HUDEP-2 (cell line): ENCODE measurements around the gene FHAD1.
"Not testable (repeated sequence)": the region's sequence is repeated elsewhere in the genome, so short reads cannot be mapped to it uniquely, and the experiment has no call there.

ENCODE experiments used
- DNase-seq, 76 experiments: peaks; one replicate each; lab custom pipeline; 2025; ENCODE audit not compliant: unreplicated experiment in 76 of 76; lab: John Stamatoyannopoulos, UW

The FHAD1 gene

GRCh38 chr1:15275921-15276683 lies 29.1 kb downstream of the FHAD1 start:
- no peak for DNase-seq

DNA sequence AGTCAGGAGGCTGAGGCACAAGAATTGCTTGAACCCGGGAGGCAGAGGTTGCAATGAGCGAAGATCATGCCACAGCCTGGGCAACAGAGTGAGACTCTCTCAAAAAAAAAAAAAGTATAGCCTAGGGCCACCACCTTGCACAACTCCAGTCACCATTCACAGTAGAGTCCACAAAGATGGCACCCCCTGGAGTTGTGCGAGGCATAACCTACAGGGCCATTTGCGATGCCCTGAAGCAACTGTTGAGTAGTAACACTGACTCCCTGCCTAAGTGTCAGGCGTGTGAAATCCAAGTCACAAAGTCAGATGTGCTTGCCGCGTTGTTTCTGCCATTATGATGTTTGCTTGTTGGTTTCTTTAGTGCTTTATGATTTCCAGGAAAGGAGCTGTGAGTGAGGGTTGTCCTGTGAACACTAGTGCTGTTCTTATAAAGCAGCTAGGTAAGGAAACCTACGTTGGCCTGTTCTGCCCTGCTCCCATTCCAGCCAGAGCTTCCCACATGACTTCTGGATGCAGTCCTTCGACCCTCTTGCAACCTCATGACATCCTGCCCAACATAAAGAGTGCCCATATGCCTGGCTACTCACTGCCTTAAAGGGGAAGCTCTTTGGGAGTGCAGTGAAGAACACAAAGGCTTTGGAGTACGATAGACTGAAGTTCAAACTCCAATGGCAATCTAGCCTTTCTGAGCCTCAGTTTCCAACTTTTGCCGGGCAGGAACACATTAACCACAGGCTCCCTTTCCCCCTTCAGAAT lies 29.8 kb downstream of the FHAD1 start:
- DNase-seq, result no peak

- DNase-seq, result no peak
Measured at GRCh38 chr1:15277447-15277838, 30.4 kb downstream of the FHAD1 start.

GRCh38 chr1:15277933-15278332 lies 30.9 kb downstream of the FHAD1 start:
- no peak for DNase-seq

- DNase-seq, result no peak
Measured at GRCh38 chr1:15279576-15280230, 32.7 kb downstream of the FHAD1 start.

DNA sequence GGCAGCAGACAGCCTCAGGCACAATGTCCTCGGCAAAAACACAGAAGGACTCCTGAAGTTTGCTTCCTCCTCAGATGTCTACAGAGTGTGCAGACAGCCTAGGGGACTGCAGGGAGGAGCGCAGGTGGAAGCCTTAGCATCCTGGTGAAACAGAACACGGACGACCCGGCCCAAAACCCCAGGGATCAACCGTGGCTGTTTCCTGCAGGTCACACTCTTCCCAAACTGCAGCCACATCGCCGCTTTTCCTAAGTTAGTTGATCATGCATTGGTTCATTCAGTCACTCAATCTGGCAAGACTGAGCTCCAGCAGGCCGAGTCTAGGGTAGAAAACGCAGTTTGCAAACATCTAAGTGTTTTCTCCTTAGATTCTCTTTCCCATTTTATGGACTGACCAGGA lies 33.4 kb downstream of the FHAD1 start:
- DNase-seq, result no peak

DNA sequence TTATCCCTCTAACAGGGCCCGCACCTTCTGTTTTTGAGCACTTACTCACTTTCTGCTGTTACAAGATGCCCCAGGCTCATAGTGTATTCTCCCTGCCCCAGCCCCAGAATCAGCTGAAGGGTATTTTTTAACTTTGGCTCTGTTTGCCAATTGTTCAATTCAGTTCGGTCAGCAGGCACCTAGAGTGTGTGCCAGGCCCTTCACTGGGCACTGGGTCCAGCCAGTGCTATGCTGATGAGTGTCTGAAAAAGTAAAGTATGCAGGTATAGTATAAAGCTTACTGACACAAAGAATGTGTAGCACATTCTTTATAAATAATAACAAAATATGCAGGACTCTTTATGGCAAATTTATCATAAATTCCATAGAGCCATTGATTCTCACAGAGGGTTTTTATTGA lies 35.0 kb downstream of the FHAD1 start:
- no peak for DNase-seq

DNA sequence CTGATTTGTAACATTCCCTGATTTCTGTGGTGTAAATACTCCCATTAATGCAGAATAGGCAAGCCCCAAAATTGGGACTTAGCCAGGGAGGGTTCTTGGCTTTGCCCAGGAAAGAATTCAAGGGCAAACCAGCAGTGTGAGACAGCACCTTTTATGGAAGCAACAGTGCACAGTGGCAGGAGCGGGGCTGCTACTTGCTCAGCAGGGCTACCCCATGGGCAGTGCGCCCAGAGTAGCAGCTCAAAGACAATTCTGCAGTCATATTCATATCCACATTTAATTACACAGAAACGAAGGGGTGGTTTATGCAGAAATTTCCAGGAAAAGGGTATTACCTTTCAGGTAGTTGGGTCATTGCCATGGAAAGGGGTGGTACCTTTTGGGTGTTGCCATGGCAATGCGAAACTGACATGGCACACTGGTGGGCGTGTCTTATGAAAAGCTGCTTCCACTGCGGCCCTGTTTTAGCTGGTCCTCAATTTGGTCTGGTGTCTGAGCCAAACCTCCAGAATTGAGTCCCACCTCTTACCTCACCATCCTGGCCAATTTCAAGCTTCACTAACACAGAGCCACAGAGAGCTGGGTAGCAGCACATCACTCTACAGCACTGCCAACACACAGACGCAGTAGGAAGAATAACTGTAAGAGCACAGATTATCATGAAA lies 35.9 kb downstream of the FHAD1 start:
- DNase-seq, result no peak

- no peak for DNase-seq
Measured at GRCh38 chr1:15283526-15283925, 36.5 kb downstream of the FHAD1 start.

DNA sequence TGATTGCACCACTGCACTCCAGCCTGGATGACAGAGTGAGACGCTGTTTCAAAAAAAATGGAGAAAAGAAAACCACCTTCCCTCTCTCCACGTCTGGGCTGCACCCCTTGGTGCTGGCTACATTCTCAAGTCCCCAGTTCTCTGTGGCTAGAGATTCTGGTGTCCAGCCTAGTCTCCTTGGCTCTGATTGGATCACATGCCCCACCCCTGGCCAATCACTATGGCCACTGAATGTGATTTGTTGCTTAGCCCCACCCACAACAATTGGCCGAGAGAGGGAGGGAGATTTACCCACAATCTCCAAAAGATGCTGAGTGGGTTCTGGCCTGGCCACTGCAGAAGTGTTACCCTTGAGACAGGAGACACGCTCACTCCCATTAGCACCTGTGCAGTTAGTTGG lies 39.4 kb downstream of the FHAD1 start:
- DNase-seq, result no peak

- no peak for DNase-seq
Measured at GRCh38 chr1:15287035-15287979, 40.3 kb downstream of the FHAD1 start.

GRCh38 chr1:15288173-15288926 lies 41.3 kb downstream of the FHAD1 start:
- no peak for DNase-seq

DNA sequence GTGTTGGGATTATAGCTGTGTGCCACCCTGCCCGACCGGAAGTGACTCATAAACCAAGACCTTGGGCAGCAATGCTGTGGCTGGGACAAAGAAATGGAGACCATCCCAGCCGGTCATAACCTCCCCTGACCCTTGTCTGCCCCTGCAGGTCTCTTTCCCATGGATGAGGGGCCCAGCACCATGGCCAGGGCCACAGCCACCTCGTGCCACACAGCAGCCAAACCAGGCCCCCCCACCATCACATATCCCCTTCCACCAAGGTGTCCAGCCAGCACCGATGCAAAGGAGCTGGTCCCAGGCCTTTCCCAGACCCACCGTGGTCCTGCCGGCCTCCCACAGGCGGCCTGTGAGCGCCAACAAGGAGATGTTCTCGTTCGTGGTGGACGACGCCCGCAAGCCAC lies 42.2 kb downstream of the FHAD1 start:
- DNase-seq, result no peak

DNA sequence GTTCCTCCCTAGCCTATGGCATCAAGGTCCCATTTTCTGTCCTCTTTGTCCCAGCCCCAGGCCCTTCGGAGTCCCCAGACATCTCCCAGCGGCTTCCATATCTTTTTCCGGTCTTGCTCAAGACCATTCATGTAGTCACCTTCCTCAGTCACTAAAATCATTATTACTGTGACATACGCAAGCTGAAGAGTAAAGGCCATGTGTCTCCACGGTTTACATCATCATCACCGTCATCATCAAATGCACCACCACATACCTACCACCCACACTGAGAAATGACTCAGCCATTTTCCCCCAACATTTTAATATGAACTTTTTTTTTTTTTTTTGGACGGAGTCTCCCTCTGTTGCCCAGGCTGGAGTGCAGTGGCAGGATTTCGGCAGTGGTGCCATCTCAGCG lies 43.4 kb downstream of the FHAD1 start:
- DNase-seq, result no peak

GRCh38 chr1:15295696-15296095 lies 48.7 kb downstream of the FHAD1 start:
- no peak for DNase-seq

DNA sequence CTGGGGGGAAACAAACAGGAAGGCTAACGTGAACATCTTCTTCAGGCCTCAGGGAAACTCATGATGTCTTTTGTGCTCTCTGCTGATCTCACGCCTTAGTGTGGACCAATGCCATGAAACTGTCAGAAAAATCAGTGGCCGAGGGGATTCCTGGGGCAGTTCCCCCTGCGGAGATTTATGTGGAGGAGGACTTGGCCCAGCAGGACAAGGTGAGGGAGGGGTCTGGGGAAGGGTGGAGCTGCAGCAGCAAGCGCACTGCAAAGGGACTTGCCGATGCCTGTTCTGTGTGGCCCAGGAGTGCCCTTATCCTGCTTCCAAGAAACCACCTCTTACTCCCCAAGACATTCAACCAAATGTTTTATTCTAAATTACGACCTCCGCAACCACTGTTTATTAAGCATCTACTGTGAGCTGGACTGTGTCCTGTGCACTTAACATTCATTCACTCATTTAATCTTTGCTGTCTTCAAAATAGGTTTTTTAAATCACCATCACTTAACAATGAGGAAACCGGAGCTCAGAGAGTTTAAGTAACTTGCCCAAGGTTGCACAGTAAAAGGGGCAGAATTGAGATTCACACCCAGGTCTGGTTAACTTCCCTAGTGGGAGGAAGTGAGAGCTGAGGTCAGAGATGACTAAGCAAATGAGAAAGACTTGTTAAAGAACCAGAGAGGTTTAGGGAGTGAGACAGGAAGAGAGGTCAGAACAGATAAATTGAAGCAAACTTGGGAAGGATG lies 49.7 kb downstream of the FHAD1 start:
- no peak for DNase-seq

- not testable (repeated sequence) for DNase-seq
Measured at GRCh38 chr1:15297975-15298374, 51.0 kb downstream of the FHAD1 start.

- DNase-seq, result no peak
Measured at GRCh38 chr1:15299179-15299578, 52.2 kb downstream of the FHAD1 start.

- DNase-seq, result no peak
Measured at GRCh38 chr1:15299806-15300205, 52.8 kb downstream of the FHAD1 start.
